NB4 (cell line): ENCODE results near the gene TANC2.

Experiments
- CTCF ChIP-seq: IDR thresholded peaks from one replicate; pipeline ENCODE4 v1.5.1; 2012; ENCODE audit warnings: low read depth, low read length
- MAX ChIP-seq: IDR thresholded peaks from 2 replicates; pipeline ENCODE4 v1.6.1; 2011; ENCODE audit warnings: low read depth, low read length
- MYC ChIP-seq: IDR thresholded peaks from 2 replicates; pipeline ENCODE4 v1.6.1; 2011; ENCODE audit warnings: low read depth, low read length
- POLR2A ChIP-seq: IDR thresholded peaks from 2 replicates; pipeline ENCODE4 v1.6.1; 2011; ENCODE audit warnings: mild to moderate bottlenecking; ENCODE audit not compliant: insufficient read length; ENCODE audit errors: extremely low read depth

GRCh38 chr17:62986549-62986948 is 20.5 kb downstream of the TANC2 start:
- no peak for TF ChIP-seq CTCF
- no peak for TF ChIP-seq MYC
- TF ChIP-seq MAX = no peak
- no peak for TF ChIP-seq POLR2A
